CD1c-positive myeloid dendritic cell (primary cell): Measurements from ENCODE around the gene ITPKB.
"Not testable (repeated sequence)": the region's sequence is repeated elsewhere in the genome, so short reads cannot be mapped to it uniquely, and the experiment has no call there.

Experiments used
- DNase-seq: peaks from one replicate; pipeline ENCODE4 v3.0.0-alpha.2; 2016; ENCODE audit errors: extremely low spot score

The ITPKB gene

GRCh38 chr1:226603022-226603857 lies 135.8 kb downstream of the ITPKB start:
- DNase-seq: no peak

- DNase-seq: no peak
Observed at GRCh38 chr1:226602186-226603021, 136.7 kb downstream of the ITPKB start.

GRCh38 chr1:226601456-226601855 lies 137.6 kb downstream of the ITPKB start:
- DNase-seq: no peak

- no peak for DNase-seq
Observed at GRCh38 chr1:226600254-226600653, 138.8 kb downstream of the ITPKB start.

GRCh38 chr1:226599636-226600238 lies 139.3 kb downstream of the ITPKB start:
- DNase-seq: no peak

- DNase-seq: not testable (repeated sequence)
Observed at GRCh38 chr1:226598955-226599354, 140.1 kb downstream of the ITPKB start.

- no peak for DNase-seq
Observed at GRCh38 chr1:226598455-226598849, 140.6 kb downstream of the ITPKB start.

GRCh38 chr1:226597616-226598454 lies 141.2 kb downstream of the ITPKB start:
- no peak for DNase-seq

- DNase-seq: no peak
Observed at GRCh38 chr1:226596531-226597165, 142.4 kb downstream of the ITPKB start.

- DNase-seq: no peak
Observed at GRCh38 chr1:226593541-226593940, 145.5 kb downstream of the ITPKB start.

- no peak for DNase-seq
Observed at GRCh38 chr1:226590614-226591013, 148.5 kb downstream of the ITPKB start.

GRCh38 chr1:226589008-226589733 lies 149.9 kb downstream of the ITPKB start:
- no peak for DNase-seq

- no peak for DNase-seq
Observed at GRCh38 chr1:226588484-226588883, 150.6 kb downstream of the ITPKB start.

- no peak for DNase-seq
Observed at GRCh38 chr1:226586650-226587422, 152.2 kb downstream of the ITPKB start.

GRCh38 chr1:226586116-226586515 lies 153.0 kb downstream of the ITPKB start:
- no peak for DNase-seq

- peak; percentile 3 for DNase-seq
Observed at GRCh38 chr1:226584164-226584563, 154.9 kb downstream of the ITPKB start.

- DNase-seq: peak; percentile 7
Observed at GRCh38 chr1:226582966-226583365, 156.1 kb downstream of the ITPKB start.
